Measurements from ENCODE around the gene SRSF10. TPM values are rescaled to one million over a fixed set of nuclear protein-coding genes. Genes with fewer than 3 reads are reported as not detected.
A peak's percentile ranks its signal among the peaks of the same experiment; 100 is the strongest.
"Not testable (repeated sequence)": the region's sequence is repeated elsewhere in the genome, so short reads cannot be mapped to it uniquely, and the experiment has no call there.

SRSF10 gene
- total RNA-seq, 1 donor from 2014 or later = 92.4 TPM

DNA sequence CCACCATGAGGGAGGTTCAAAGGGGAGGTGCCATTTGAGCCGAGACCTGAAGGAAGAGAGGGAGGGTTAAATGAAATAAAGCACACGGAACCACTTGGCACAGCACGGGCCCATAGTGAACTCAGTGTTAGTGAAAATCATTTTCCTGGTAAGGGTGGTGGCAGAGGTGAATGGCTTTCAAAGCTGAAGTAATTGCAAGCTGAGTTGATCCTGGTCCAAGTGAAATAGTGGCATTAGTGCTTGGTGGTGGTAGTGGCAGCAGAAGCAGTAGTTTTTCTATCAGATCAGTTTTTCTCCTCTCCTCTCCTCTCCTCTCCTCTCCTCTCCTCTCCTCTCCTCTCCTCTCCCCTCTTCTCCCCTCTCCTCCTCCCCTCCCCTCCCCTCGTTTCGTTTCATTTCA lies 30.5 kb upstream of the SRSF10 start:
- Histone ChIP-seq H3K27ac (ENCODE audit: low read depth, low read length) (no peak overlapping the region), H3K36me3 (ENCODE audit: insufficient read depth, low read length) (no peaks in the 10 kb centered on the region), H3K9ac (ENCODE audit: low read length) (no peak overlapping the region), H3K4me3 (ENCODE audit: insufficient read depth, low read depth, low read length) (no peak overlapping the region), H4K20me1 (ENCODE audit: insufficient read depth, low read length) (no peaks in the 10 kb centered on the region), H3K27me3 (ENCODE audit: insufficient read depth, low read length) (no peaks in the 10 kb centered on the region), H3K4me2 (ENCODE audit: low read length) (no peak overlapping the region), H3K9me3 (ENCODE audit: insufficient read depth, low read depth, low read length) (no peaks in the 10 kb centered on the region), H2AFZ (ENCODE audit: low read depth, low read length) (no peak overlapping the region), H3K4me1 (ENCODE audit: insufficient read depth, low read length) (peaks cover 14% of the 10 kb centered on the region), H3K79me2 (ENCODE audit: insufficient read depth, low read length) (no peaks in the 10 kb centered on the region)
- no peak for FAIRE-seq
- Mint-ChIP-seq H3K27me3 (ENCODE audit: low read depth, unreplicated experiment) (peaks cover 2% of the 10 kb centered on the region), H3K27ac (ENCODE audit: unreplicated experiment) (no peak overlapping the region), H3K9me3 (ENCODE audit: unreplicated experiment) (no peaks in the 10 kb centered on the region), H3K4me1 (ENCODE audit: low read depth, unreplicated experiment) (peaks cover 14% of the 10 kb centered on the region), H3K4me3 (ENCODE audit: unreplicated experiment) (no peak overlapping the region), H3K36me3 (ENCODE audit: low read depth, unreplicated experiment) (no peaks in the 10 kb centered on the region)
- no peak for DNase-seq (ENCODE audit: low read depth)
- TF ChIP-seq EZH2 (IDR thresholded peaks at IDR 0.05; ENCODE audit: insufficient read depth, low read length) (no peak), CTCF (IDR thresholded peaks at IDR 0.05; ENCODE audit: insufficient read depth, low read depth, low read length) (no peak)

DNA sequence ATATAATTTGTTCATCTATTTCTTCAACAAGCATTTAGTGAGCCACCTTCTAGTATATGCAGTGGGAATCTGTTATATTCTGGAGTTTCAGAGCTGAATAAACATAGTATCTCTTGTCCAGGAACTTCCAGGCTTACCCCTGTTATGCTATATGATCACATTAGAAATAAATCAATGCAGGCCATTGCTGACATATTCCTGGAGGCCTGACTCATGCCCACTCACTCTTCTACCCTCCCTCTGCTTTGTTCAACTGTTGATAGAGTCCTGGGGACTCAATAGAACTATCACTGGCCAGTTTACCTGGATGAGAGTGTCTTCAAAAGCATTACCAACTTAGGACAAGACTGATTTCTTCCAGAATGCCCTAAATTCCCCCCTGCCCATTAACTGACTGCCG lies 29.3 kb upstream of the SRSF10 start:
- H3K27me3 Mint-ChIP-seq (ENCODE audit: low read depth, unreplicated experiment) = peaks cover 2% of the 10 kb centered on the region
- Histone ChIP-seq H4K20me1 (ENCODE audit: insufficient read depth, low read length) (no peaks in the 10 kb centered on the region), H3K79me2 (ENCODE audit: insufficient read depth, low read length) (no peaks in the 10 kb centered on the region), H3K36me3 (ENCODE audit: insufficient read depth, low read length) (no peaks in the 10 kb centered on the region), H3K9me3 (ENCODE audit: insufficient read depth, low read depth, low read length) (no peaks in the 10 kb centered on the region), H3K27ac (ENCODE audit: low read depth, low read length) (no peak overlapping the region), H3K4me2 (ENCODE audit: low read length) (peak overlapping the region; percentile 57), H2AFZ (ENCODE audit: low read depth, low read length) (no peak overlapping the region), H3K9ac (ENCODE audit: low read length) (no peak overlapping the region), H3K4me3 (ENCODE audit: insufficient read depth, low read depth, low read length) (no peak overlapping the region), H3K4me1 (ENCODE audit: insufficient read depth, low read length) (peaks cover 14% of the 10 kb centered on the region), H3K27me3 (ENCODE audit: insufficient read depth, low read length) (no peaks in the 10 kb centered on the region)
- no peak for FAIRE-seq
- H3K9me3 Mint-ChIP-seq (ENCODE audit: unreplicated experiment) = no peaks in the 10 kb centered on the region
- H3K4me1 Mint-ChIP-seq (ENCODE audit: low read depth, unreplicated experiment) = peaks cover 6% of the 10 kb centered on the region
- no peaks in the 10 kb centered on the region for H3K36me3 Mint-ChIP-seq (ENCODE audit: low read depth, unreplicated experiment)
- peak; percentile 65 for DNase-seq (ENCODE audit: low read depth)
- H3K4me3 Mint-ChIP-seq (ENCODE audit: unreplicated experiment) = no peak overlapping the region
- TF ChIP-seq CTCF (IDR thresholded peaks at IDR 0.05; ENCODE audit: insufficient read depth, low read depth, low read length) = no peak
- TF ChIP-seq EZH2 (IDR thresholded peaks at IDR 0.05; ENCODE audit: insufficient read depth, low read length) = no peak
- H3K27ac Mint-ChIP-seq (ENCODE audit: unreplicated experiment) = no peak overlapping the region

DNA sequence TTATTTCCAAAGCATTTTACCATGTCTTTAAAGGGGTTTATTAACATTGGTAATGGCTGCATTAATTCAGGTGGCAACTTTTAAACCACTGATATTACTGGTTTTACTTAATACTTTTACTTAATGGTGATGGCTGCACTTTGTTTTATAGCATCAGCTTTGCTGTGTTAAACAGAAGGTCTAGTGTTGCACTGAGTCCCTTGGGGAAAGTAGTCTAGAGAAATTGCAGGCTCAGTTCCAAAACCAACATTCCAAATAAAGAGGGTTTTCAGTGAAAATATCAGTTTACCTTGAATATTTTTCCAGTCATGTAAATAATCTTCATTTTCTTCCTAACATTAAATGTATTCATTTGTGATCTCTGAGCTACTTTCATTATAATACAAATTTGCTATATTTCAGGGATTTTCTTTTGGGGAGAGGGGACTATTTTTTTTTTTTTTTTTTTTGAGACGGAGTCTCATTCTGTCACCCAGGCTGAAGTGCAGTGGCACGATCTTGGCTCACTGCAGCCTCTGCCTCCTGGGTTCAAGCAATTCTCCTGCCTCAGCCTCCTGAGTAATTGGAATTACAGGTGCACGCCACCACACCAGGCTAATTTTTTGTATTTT lies 28.6 kb upstream of the SRSF10 start:
- not testable (repeated sequence) for H3K36me3 Mint-ChIP-seq (ENCODE audit: low read depth, unreplicated experiment); H3K27me3 ChIP-seq (ENCODE audit: insufficient read depth, low read length); FAIRE-seq; H3K36me3 ChIP-seq (ENCODE audit: insufficient read depth, low read length); H3K4me3 Mint-ChIP-seq (ENCODE audit: unreplicated experiment); H3K27me3 Mint-ChIP-seq (ENCODE audit: low read depth, unreplicated experiment); H3K9ac ChIP-seq (ENCODE audit: low read length); H2AFZ ChIP-seq (ENCODE audit: low read depth, low read length); H3K27ac ChIP-seq (ENCODE audit: low read depth, low read length); H3K79me2 ChIP-seq (ENCODE audit: insufficient read depth, low read length); H3K4me1 Mint-ChIP-seq (ENCODE audit: low read depth, unreplicated experiment); H3K27ac Mint-ChIP-seq (ENCODE audit: unreplicated experiment); H3K4me3 ChIP-seq (ENCODE audit: insufficient read depth, low read depth, low read length); H4K20me1 ChIP-seq (ENCODE audit: insufficient read depth, low read length); H3K9me3 Mint-ChIP-seq (ENCODE audit: unreplicated experiment); H3K9me3 ChIP-seq (ENCODE audit: insufficient read depth, low read depth, low read length)
- H3K4me1 ChIP-seq (ENCODE audit: insufficient read depth, low read length) = peaks cover 14% of the 10 kb centered on the region
- DNase-seq (ENCODE audit: low read depth) = peak; percentile 23
- peak overlapping the region; percentile 57 for H3K4me2 ChIP-seq (ENCODE audit: low read length)
